Measurements from ENCODE around the gene CFL1. TPM values are rescaled to one million over a fixed set of nuclear protein-coding genes. Genes with fewer than 3 reads are reported as not detected.

Gene CFL1
- total and polyA plus RNA-seq, 10 of the 15 experiments (the other 5 are each of a cell fraction or from before 2014, with no cell fraction given), result 164 to 2,994 (median 1,500) TPM

DNA sequence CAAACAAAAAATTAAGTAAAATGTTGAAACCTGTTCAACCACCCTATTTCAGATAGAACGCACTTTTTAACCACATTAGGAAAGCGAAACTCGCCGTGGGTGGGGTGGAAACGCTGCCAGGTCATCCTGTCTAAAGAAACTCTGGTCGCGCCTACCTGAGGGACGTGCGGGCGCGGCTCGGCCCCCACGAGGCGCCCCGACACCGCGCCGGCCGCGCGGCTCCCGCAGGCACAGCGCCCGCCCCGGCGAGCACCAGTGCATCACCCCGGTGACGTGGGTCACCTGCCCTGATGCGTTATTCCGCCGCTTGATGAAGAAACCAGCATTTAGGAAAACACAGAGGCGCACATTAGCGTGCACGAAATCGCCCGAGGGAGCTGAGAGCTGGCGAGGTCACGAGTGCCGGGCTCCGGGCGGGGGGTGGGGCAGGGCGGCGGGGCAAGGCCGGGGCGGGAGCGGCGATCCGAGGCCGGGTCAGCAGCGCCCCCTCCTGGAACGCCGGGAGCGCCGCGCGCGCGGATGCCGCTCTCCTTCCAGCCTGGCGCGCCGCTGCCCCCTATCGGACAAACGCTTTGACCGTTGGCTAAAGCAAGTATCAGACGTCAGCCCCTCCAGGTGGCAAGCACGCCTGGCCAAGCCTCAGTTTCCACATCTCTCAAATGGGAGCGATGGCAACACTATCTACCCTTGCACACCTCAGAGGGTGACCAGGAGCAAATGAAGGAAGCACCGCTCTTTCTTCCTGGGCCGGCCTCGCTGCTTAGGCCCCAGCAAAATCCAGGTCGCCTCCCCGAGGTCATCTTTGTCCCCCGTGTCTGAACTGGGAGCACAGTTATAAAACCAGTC, 39.9 kb downstream of the CFL1 start:
- ATAC-seq, result peak; percentile 94
- Histone ChIP-seq H3K4me3 (peak overlapping the region; percentile 65), H3K27me3 (replicated peaks in 1 of 2; ENCODE audit: control insufficient read depth in 2 of 2, insufficient read depth in 2 of 2, low read length in 1 of 2) (no peaks in the 10 kb centered on the region), H3K9me3 (replicated peaks; ENCODE audit: control insufficient read depth, insufficient read depth, low read length) (no peaks in the 10 kb centered on the region), H3K4me2 (ENCODE audit: control insufficient read depth, insufficient read depth) (peak overlapping the region; percentile 67), H3K4me1 (ENCODE audit: control insufficient read depth, insufficient read depth, low read length) (peaks cover 3% of the 10 kb centered on the region; the same call in 1 of the 2 replicates), H3K36me3 (ENCODE audit: control insufficient read depth in 2 of 2, insufficient read depth in 2 of 2, low read length in 1 of 2) (no peaks in the 10 kb centered on the region), H3K79me2 (ENCODE audit: control insufficient read depth, insufficient read depth, low read length) (no peaks in the 10 kb centered on the region), H4K20me1 (ENCODE audit: control insufficient read depth, insufficient read depth) (no peaks in the 10 kb centered on the region), H2AFZ (ENCODE audit: control insufficient read depth, low read depth, low read length) (peak overlapping the region; percentile 97), H3K27ac (ENCODE audit: control insufficient read depth, insufficient read depth) (no peak overlapping the region), H3K9ac (ENCODE audit: control insufficient read depth, insufficient read depth, low read length) (peak overlapping the region; percentile 60; the same call in 1 of the 2 replicates)
- 5% methylated on average over 65 of the region's 74 CpGs for WGBS (ENCODE audit: insufficient coverage, insufficient replicate concordance, low lambda C conversion rate, missing lambda C conversion rate)
- CTCF ChIA-PET, result interaction anchor here (0.6 to 7.2 kb wide), 30 partner anchors 11 to 224 kb away, joined by 3 to 192 read pairs (median 4); partner anchors contain the start of genes AP5B1, CCDC85B, FIBP and KAT5
- RAD21 ChIA-PET (ENCODE audit: unreplicated experiment), result interaction anchor here (0.7 to 5.4 kb wide), 18 partner anchors 15 to 179 kb away, joined by 3 to 91 read pairs (median 4); partner anchors contain the start of genes AP5B1, FIBP, KAT5 and OVOL1
- DNase-seq (ENCODE audit: low read depth, low spot score), result no peak
- POLR2A ChIA-PET, result interaction anchor here (0.6 to 2.5 kb wide), 9 partner anchors 16 to 708 kb away, joined by 3 to 13 read pairs (median 5); no protein-coding TSS in a partner anchor
- BruUV-seq (replicated peaks), result no TSS peak
- intact Hi-C loops (cut with micrococcal nuclease; ENCODE audit: unreplicated experiment), result loop anchor here (1.0 to 2.0 kb wide), 2 partner anchors 38 to 107 kb away; partner anchors contain the start of gene AP5B1
- in situ Hi-C loops (cut with MboI), result no loop called here
- FAIRE-seq, result peak; percentile 81
- SMC1A ChIA-PET (ENCODE audit: uncharacterized antibody, unreplicated experiment), result interaction anchor here (0.8 to 5.3 kb wide), 15 partner anchors 13 to 228 kb away, joined by 3 to 41 read pairs (median 5); partner anchors contain the start of gene KAT5
- TF ChIP-seq ZZZ3 (IDR thresholded peaks at IDR 0.05; ENCODE audit: control insufficient read depth, insufficient read length, low read depth) (no peak), WRNIP1 (IDR thresholded peaks at IDR 0.05; ENCODE audit: borderline replicate concordance, low read depth, low read length) (no peak), ESRRA (IDR thresholded peaks at IDR 0.05; ENCODE audit: low read length) (no peak), STAT1 (conservative IDR thresholded peaks at IDR 0.05) (no peak), BACH1 (IDR thresholded peaks at IDR 0.05; ENCODE audit: borderline replicate concordance) (0 out of 2 replicates have a peak, but pooled peaks have one; percentile 60), RCOR1 (conservative IDR thresholded peaks at IDR 0.05; ENCODE audit: low read depth, low read length) (peak; percentile 73; the same call in 1 of the 2 replicates)
- TF ChIP-seq, protein P1, sequence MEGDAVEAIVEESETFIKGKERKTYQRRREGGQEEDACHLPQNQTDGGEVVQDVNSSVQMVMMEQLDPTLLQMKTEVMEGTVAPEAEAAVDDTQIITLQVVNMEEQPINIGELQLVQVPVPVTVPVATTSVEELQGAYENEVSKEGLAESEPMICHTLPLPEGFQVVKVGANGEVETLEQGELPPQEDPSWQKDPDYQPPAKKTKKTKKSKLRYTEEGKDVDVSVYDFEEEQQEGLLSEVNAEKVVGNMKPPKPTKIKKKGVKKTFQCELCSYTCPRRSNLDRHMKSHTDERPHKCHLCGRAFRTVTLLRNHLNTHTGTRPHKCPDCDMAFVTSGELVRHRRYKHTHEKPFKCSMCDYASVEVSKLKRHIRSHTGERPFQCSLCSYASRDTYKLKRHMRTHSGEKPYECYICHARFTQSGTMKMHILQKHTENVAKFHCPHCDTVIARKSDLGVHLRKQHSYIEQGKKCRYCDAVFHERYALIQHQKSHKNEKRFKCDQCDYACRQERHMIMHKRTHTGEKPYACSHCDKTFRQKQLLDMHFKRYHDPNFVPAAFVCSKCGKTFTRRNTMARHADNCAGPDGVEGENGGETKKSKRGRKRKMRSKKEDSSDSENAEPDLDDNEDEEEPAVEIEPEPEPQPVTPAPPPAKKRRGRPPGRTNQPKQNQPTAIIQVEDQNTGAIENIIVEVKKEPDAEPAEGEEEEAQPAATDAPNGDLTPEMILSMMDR (IDR thresholded peaks at IDR 0.05 in 2 of 3, conservative IDR thresholded peaks at IDR 0.05 in 1 of 3; ENCODE audit: control insufficient read depth in 2 of 3, extremely low read depth in 1 of 3, insufficient read depth in 1 of 3, low read depth in 3 of 3, low read length in 3 of 3), result peak; percentile 97 to 99 (median 98)
- TF ChIP-seq, protein P2, sequence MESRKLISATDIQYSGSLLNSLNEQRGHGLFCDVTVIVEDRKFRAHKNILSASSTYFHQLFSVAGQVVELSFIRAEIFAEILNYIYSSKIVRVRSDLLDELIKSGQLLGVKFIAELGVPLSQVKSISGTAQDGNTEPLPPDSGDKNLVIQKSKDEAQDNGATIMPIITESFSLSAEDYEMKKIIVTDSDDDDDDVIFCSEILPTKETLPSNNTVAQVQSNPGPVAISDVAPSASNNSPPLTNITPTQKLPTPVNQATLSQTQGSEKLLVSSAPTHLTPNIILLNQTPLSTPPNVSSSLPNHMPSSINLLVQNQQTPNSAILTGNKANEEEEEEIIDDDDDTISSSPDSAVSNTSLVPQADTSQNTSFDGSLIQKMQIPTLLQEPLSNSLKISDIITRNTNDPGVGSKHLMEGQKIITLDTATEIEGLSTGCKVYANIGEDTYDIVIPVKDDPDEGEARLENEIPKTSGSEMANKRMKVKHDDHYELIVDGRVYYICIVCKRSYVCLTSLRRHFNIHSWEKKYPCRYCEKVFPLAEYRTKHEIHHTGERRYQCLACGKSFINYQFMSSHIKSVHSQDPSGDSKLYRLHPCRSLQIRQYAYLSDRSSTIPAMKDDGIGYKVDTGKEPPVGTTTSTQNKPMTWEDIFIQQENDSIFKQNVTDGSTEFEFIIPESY (IDR thresholded peaks at IDR 0.05), result no peak
- TF ChIP-seq, protein P3, sequence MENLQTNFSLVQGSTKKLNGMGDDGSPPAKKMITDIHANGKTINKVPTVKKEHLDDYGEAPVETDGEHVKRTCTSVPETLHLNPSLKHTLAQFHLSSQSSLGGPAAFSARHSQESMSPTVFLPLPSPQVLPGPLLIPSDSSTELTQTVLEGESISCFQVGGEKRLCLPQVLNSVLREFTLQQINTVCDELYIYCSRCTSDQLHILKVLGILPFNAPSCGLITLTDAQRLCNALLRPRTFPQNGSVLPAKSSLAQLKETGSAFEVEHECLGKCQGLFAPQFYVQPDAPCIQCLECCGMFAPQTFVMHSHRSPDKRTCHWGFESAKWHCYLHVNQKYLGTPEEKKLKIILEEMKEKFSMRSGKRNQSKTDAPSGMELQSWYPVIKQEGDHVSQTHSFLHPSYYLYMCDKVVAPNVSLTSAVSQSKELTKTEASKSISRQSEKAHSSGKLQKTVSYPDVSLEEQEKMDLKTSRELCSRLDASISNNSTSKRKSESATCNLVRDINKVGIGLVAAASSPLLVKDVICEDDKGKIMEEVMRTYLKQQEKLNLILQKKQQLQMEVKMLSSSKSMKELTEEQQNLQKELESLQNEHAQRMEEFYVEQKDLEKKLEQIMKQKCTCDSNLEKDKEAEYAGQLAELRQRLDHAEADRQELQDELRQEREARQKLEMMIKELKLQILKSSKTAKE (IDR thresholded peaks at IDR 0.05; ENCODE audit: low read depth, poor library complexity, severe bottlenecking), result no peak
- TF ChIP-seq, protein P4, sequence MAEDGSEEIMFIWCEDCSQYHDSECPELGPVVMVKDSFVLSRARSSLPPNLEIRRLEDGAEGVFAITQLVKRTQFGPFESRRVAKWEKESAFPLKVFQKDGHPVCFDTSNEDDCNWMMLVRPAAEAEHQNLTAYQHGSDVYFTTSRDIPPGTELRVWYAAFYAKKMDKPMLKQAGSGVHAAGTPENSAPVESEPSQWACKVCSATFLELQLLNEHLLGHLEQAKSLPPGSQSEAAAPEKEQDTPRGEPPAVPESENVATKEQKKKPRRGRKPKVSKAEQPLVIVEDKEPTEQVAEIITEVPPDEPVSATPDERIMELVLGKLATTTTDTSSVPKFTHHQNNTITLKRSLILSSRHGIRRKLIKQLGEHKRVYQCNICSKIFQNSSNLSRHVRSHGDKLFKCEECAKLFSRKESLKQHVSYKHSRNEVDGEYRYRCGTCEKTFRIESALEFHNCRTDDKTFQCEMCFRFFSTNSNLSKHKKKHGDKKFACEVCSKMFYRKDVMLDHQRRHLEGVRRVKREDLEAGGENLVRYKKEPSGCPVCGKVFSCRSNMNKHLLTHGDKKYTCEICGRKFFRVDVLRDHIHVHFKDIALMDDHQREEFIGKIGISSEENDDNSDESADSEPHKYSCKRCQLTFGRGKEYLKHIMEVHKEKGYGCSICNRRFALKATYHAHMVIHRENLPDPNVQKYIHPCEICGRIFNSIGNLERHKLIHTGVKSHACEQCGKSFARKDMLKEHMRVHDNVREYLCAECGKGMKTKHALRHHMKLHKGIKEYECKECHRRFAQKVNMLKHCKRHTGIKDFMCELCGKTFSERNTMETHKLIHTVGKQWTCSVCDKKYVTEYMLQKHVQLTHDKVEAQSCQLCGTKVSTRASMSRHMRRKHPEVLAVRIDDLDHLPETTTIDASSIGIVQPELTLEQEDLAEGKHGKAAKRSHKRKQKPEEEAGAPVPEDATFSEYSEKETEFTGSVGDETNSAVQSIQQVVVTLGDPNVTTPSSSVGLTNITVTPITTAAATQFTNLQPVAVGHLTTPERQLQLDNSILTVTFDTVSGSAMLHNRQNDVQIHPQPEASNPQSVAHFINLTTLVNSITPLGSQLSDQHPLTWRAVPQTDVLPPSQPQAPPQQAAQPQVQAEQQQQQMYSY (CRISPR knock-in tag; IDR thresholded peaks at IDR 0.05), result no peak

Data from GM12878 (cell line).